Measurements from ENCODE around the gene PARD3.

DNA sequence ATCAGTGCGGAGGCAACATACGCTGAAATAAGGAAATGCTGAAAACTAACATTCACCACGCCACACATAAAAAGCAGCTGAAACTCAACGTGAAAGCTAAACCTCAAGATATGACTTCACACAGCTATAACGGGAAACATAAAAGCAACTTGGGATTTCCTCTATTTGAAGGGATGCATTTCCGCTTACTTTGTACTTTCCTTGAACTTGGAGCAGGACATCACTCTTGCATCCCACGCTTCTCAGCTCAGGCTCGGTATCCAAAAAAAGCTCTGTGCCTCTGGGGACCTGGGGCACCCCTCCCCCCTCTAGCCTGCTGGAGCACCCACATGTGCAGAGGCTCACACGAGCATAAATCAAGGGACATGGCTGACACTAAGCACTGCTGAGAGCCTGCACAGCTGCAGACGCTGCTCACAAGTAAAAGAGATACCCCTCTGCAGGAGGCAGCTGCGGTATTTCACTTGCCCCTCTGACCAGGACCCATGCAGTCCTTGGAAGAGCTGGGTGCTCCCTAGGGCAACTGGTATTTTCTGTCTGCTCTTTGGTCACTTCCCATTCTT, 34.2 kb downstream of the PARD3 start:
- no peak for TF ChIP-seq CTCF (IDR thresholded peaks at IDR 0.05)
- no peak for TF ChIP-seq POLR2A (IDR thresholded peaks at IDR 0.05)
